ENCODE results near the gene BRWD1.

The BRWD1 gene

DNA sequence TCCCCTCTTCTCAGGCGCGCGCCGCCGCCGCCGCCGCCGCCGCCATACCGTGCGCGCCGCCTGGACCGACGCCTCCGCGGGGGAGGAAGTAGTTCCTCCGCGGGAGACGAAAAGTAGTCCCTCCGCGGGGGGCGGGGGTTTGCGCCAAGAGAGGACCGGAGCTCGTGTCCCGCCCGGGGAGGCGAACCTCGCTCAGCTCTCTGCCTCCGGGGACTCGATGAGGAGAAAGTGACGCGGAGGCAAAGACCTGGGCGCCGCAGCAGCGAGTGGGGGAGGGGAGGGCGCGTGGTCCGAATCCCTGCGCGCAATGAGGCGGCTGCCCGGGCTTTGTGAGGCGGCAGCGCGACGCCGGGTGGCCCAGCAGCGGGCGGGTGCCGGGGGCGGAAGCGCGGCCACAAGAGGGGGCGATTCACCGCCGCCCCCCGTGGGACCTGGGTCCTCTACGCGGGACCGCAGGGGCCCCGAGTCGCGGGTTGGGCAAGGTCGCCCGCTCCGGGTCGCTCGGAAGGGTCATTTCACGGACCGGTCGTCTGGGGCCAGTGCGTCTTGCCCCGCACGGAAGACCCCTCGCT lies at the start of gene BRWD1:
Gene BRWD1 (minus strand): TSS at position 62 of the 572 bp plus-strand sequence. CDS start 141 bp downstream, outside the sequence.
- peak; percentile 89 for DNase-seq (ENCODE audit: low spot score)

DNA sequence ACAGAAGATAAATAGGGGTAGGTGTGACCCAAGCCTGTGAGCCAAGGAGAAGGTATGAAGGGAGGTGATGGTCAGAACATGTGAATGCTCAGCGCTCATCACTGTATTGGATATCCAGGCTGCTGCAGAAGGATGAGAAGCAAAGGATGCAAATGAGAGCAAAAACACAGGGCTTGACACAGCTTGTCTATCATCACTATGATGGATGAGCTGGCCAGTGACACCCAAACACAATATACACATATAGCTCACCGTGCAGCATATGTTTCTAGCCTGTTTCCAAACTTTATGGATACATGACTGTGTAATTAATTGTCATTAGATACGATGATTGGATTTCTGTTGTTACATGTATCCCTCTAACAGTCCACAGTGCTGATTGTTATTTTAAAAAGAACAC lies 49.3 kb upstream of the BRWD1 start:
- DNase-seq (ENCODE audit: low spot score): no peak

DNA sequence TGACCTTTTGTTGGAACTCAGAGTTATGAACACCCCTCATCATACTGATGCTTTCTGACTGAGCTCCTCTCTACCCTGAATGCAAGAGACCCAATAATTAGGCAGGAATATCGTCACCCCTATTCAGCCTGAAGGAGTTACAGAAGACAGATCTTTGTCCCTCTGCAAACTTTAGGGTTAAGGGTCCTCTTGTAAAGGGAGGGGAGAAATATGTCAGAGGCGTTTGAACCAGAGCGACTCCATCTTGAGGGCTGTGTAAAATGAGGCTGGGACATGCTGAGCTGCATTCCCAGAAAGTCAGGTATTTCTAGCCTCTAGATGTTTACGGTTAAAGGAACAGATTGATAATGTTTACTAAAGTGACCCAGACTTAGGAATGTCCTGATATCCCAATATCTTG lies 46.0 kb upstream of the BRWD1 start:
- DNase-seq (ENCODE audit: low spot score): no peak

DNA sequence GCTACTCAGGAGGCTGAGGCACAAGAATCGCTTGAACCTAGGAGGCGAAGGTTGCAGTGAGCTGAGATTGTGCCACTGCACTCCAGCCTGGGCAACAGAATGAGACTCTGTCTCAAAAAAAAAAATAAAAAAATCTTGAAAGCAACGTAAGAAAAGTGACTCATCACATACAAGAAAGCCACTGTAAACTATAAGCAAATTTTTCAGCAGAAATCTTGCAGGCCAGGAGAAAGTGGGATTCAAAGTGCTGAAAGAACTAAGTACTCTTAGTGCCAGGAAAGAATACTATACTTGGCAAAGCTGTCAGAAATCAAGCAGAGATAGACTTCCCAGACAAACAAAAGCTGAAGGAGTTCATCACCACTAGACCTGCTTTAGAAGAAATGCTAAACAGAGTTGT lies 39.9 kb upstream of the BRWD1 start:
- no peak for DNase-seq (ENCODE audit: low spot score)

DNA sequence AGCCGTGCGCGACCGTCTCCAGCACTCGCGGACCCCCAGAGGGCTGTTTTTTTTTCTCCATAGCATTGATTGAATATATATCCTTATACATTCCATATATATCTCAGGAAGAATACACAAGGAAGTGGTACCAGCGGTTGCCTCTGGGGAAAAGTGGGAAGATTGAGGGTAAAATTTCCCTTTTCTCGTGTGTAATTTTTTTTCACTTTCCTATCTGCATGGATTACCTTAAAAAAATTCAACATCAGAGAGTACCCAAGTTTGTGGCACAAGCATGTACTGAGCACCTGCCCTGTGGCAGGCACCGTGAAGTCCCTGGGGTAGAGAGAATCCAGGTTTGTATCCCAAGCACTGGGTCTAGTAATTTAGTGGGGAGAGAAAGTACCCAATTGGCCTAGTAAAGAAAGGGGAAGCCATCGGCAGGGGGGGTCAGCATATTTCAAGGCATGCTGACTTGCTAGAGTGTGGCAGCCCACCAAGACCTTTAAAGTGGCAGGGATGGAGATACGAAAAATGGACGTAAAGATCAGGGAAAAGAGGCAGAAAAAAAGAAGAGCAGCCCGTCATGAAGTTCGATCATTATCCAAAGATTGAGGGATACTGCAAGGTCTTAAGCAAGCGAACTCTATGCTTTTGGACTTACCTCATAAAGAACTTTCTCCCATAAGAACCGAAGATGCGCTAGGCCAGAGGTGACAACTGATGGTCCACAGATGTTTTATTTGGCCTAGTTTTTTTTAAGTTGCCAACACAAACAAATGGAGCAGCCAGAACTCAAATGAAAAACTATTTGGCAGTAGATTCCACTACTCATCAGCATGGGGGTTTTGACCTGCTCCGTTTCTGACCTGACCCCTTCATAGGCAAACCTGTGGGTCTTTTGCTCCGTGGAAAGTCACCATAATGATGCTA lies 36.9 kb upstream of the BRWD1 start:
- no peak for DNase-seq (ENCODE audit: low spot score)

DNA sequence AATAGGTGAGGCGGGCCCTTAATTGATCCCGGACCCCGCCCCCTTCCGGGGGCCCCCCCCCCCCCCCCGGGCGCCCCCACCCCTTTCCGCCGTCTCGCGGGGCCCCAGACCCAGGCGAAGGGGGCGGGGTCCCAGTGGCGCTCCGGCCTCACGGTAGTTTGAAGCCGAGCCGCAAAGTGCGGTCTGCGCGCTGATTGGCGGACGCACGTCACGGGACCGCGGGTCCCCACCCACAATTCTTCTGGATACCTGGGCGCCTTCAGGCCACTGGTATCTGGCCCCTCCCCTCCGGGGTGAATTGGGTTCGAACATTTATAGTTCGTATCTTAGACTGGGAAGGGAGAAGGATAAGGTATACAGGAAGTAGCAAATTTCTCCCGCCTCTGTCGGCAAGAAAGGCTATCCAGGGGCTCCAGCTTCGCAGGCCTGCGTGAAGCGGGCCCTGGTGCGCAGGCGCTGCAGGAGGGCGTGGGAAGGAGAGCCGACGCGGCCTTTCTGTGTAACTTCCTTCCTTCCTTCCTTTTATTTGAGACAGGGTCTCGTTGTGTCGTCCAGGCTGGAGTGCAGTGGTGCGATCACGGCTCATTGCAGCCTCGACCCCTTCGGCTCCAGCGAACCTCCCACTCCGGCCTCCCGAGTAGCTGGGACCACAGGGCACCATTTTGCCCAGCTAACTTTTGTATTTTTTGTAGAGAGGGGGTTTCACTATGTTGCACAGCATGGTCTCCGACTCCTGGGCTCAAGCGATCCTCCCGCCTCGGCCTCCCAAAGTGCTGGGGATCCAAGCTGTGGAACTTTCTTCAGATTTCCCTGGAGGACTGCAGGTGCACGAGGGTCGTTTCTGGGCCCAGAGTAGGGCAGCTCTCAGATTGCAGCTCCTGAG lies 36.0 kb upstream of the BRWD1 start:
- DNase-seq (ENCODE audit: low spot score): peak; percentile 97

DNA sequence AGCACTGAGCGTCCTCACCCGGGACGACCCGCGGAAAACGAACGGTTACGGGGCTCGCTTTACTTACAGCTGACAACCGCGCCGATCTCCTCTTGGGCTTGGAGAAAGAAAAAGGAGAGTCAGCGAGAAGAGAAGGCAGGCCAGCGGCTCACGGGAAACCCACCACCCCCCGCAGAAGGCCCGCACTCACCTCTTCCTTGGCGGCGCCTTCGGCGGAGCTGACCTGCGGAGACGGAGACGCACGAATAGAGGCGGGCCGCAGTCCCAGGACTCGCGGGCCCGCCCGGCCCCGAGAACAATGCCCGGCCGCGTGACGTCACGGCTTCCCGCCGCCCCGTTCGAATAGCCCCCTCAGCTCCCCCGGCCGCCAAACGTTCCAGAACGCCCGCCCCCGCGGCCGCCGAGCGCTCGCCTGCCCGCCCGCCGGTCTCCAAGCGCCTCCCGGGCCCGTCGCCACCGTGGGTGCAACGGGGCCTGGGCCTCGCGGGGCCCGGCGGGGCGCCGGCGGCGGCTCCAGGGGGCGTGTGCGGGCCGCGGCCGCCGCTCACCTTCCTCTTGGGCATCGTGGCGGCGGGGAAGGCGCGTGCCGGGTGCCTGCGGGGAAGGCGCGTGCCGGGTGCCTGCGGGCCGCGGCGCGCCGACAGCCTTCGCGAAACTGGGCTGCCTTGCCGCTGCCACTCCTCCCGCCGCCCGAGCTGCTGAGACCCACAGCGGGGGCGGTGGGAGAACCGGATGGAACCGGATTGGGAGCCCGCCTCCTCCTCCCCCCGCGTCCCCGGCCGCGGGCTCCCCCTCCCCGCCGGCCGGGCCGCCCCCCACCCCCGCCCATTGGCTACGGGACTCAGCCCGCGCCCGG lies 35.2 kb upstream of the BRWD1 start, which contains the start of gene HMGN1:
Gene HMGN1 (minus strand): TSS at position 734 of the 856 bp plus-strand sequence. CDS start 171 bp downstream, at position 563.
- peak; percentile 83 for DNase-seq (ENCODE audit: low spot score)

DNA sequence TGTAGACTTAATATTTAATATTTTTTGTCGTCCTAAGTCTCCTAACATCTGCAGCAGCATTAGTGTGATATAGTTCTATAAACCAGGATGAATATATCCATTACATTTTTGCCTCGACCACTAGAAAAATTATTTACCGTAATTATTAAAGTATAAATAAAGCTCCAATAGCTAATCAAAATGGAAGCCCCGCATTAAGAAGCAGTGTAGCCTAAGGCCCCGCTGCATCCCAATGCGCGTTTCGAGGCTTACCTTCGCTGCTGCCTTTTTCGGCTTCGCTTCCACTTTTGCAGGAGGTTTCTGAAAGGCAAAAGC lies 34.6 kb upstream of the BRWD1 start:
- DNase-seq (ENCODE audit: low spot score): no peak

DNA sequence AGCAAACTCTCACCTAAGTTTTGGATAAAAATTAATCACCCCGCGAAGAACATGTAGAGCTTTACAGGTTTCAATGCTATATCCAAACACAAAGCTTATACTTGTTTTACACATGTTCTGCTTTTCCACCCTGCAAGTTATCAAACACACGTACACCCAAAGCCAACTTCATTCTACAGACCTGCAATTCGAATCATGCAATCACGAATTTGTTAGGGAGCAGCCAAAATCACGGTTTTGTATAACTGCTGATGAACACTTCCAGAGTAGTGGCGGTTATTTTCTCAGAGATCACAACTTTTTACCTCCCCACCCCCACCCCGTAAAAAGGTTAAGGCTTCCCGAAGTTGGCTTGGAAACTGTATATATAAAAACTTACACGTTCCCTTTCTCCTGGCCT lies 34.1 kb upstream of the BRWD1 start:
- no peak for DNase-seq (ENCODE audit: low spot score)

DNA sequence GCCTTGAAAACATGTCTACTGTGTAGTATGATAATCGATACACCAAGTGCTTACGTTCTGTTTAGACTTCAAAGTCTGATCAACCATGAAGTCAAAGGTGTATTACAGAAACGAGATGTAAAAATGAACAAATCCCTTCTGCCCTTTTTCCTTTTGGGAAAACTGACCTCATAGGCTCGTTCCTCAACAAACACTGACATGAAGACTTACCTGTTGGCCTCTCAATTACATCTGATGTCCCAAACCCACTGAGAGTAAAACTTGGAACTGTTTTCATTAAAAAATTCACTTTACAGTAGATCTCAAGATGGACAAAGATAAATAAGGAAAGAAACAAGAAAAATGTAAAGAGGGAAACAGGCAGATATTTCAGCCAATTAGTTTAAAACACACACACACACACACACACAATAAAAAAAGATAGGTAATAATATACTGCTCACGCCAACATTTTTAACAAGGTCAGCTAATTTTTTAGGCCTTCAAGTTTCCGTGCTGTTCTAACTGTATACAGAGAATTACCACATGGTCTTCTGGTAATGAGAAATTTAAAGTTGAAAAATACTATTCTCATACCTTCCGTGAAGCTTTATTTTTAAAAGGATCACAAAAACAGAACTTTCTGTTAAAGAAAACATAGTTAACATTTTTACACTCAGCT lies 33.4 kb upstream of the BRWD1 start:
- no peak for DNase-seq (ENCODE audit: low spot score)

DNA sequence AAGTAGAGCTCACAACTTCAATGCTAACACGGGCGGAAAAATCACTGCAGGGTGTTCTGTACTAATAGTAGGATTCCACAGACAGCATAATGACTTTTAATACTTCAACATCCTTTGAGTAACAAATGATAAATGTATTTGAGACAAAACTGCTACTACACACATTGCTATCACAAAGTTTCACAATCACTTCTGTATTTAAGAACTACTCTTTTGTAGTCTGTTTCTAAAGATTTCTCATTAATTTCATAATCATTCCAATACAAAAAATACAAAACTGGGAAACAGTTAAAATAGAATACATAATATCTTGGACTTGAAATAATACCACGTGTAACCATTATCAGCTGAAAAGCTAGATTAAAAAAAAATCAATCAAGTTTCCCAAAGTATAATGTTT lies 32.8 kb upstream of the BRWD1 start:
- no peak for DNase-seq (ENCODE audit: low spot score)

DNA sequence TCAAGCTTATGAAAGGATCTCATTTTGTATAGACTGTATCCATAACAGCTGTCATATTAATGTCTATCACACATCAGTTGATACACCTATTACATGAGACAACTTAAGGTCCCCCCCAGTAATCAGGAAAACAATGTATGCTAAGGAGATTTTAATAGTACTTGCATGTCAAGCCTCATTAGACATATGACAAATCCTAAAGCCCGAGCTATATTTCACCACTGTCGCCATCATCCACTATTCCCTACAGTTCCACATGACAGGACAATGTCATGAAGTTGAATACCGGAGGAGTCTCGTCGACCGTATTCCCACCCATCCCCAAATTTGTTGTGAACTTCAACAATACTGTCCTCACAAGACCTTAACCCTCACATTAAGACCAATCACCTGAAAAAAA lies 32.0 kb upstream of the BRWD1 start:
- DNase-seq (ENCODE audit: low spot score): no peak

DNA sequence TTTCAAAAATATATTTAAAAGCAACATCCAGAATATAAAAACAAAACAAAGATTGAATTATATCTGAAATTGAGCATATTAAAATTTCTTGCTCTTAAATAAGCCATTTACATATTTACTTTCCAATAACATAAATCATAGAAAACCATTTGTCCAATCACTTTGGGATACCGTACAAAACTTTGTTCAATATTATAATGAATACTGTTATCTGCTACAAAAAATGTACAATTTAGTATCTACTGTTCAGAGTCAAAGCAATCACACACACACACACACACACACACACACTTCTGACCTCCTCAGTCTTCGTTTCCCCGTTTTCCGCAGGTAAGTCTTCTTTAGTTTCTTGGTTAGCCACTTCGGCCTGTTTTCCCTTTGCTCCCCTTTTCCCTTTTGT lies 31.4 kb upstream of the BRWD1 start:
- no peak for DNase-seq (ENCODE audit: low spot score)

DNA sequence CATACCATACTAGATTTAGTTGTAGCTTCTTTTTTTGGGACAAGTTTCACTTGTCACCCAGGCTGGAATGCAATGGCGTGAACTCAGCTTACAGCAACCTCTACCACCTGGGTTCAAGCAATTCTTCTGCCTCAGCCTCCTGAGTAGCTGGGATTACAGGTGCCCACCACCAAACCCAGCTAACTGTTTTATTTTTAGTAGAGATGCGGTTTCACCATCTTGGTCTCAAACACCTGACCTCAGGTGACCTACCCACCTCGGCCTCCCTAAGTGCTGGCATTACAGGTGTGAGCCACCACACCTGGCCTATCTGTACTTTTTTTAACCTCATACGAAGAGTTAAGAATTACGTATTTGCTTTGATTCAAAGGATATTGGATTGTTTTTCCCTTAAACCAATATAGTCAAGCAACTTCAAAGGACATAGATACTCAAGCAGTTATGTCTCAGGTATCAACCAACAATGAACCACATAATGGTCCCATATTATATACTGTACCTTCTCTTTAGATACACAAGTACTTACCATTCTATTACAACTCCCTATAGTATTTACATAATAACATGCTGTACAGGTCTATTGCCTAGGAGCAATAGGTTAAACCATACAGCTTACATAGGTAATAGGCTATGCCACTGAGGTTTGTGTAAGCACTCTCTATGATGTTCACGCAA lies 28.0 kb upstream of the BRWD1 start:
- no peak for DNase-seq (ENCODE audit: low spot score)

DNA sequence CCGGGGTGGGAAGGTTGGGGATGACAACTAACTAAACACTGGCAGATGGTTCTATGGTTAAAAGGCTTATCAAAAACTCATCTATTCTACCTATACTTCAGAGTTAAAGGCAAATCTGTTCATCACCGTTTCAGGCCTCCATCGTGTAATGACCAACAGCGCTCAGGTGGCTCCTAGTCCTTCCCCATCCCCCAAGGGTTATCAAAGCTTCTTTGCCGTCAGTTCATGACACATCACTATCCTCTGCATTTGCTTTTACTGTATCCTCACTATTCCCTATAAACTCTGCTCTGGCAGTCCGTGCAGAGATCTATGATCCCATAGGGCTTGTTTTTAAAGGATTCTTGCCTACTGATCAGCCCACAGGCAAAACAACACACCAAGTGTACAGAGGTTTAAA lies 27.3 kb upstream of the BRWD1 start:
- DNase-seq (ENCODE audit: low spot score): no peak

DNA sequence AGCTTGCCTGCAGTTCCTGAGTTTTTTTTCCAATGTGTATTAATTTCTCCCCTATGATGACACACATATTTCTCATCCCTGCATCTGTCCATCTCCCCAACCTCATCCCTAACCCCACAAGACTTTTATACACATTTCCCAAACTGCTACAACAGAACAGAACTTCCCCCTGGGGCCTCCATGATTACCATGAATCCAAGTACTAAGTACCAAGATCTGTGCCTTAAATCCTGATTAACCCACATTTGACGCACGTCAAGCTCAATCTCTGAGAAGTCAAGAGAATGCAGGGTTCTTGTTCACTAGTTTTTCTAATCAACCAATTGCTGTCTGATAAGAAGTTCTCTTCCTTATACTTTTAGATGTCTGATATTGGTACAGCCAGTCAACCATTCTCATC lies 25.8 kb upstream of the BRWD1 start:
- no peak for DNase-seq (ENCODE audit: low spot score)

DNA sequence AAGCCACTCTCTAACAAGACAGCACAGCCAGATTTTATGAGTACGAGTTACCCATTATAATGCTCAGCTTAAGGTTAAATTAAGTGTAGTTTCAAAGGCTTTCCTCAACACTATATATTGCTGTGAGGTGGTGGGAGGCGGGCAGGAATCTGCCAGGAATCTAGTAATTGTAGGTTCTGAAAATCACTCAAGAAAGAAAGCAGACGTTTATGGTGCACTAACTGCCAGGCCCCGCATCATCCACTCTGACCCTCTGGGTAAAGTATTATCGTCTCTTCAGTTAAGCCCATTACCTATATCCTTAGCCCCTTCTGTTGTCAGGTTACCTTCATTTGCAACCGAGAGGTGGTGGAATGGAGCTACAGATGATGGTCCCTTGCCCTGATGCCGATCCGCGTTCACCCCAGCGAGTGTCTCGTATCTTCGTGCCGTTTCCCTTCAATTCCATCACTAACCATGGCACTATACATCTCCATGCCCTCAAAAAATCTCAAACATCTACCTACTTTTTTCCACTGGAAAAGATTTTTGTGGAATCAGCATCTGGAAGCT lies 23.1 kb upstream of the BRWD1 start:
- DNase-seq (ENCODE audit: low spot score): no peak

DNA sequence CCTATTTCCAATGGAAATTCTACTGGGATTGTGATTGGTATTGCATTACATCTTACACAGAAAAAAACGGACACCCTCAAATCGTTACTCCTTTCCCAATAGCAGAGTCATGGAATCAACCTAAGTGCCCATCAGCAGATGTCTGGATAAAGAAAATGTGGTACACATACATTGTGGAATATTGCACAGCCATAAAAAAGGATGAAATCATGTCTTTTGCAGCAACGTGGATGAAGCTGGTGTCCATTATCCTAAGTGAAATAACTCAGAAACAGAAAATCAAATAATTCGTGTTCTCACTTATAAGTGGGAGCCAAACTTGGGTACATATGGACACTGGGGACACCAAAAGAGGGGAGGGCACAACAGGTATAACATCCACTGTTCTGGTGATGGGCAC lies 21.2 kb upstream of the BRWD1 start:
- DNase-seq (ENCODE audit: low spot score): no peak

DNA sequence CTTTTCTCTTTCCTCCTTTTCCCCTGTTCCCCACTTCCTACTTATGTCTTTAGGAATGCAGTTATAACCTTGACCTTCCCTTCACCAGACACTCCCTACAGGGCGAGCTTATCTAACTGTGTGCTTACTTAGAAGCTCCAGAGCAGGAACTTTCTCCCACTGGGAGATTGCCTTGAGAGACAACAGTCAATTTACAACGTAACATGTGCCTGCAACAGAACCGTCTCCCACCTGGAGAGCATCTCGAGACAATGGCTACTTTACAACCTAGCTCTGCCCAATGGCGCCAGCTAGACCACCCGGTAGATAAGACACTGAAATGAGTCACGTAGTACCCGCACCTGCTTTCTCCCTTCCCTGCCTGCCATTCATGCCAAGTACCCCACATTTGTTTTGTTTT lies 18.7 kb upstream of the BRWD1 start:
- DNase-seq (ENCODE audit: low spot score): no peak

DNA sequence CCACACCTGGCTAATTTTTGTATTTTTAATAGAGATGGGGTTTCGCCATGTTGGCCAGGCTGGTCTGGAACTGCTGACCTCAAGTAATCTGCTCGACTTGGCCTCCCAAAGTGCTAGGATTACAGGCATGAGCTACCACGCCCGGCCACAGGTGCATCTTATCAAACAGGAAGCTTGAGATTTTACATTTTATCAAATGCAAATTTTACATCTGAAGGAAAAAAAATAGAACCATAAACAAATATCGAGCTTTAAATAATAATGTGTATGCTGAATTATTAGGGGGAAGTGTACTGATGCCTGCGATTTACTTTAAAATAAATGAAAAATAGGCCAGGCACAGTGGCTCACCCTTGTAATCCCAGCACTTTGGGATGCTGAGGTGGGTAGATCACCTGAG lies 16.6 kb upstream of the BRWD1 start:
- no peak for DNase-seq (ENCODE audit: low spot score)

All from GM03348 (cell line).